OCI-LY1 (cell line): ENCODE results near the gene UBQLN4.
A peak's percentile ranks its signal among the peaks of the same experiment; 100 is the strongest.

Source experiments
- H2AFZ ChIP-seq: fragments of 200-600 bp; sonication (generic), shearing (Covaris generic); 2 replicates; pipeline ENCODE4 v1.6.0; 2014; ENCODE audit warnings: antibody characterized with exemption, mild to moderate bottlenecking, low read length
- H3F3A ChIP-seq: fragments of 200-600 bp; sonication (generic), shearing (Covaris generic); 2 replicates; pipeline ENCODE4 v1.6.0; 2014; ENCODE audit warnings: mild to moderate bottlenecking, antibody characterized with exemption, low read length, moderate library complexity; ENCODE audit not compliant: insufficient read depth
- H3K27ac ChIP-seq: fragments of 200-600 bp; sonication (generic); 2 replicates; pipeline ENCODE4 v1.5.1; 2014; ENCODE audit warnings: low read length, mixed run types, mild to moderate bottlenecking, low read depth; ENCODE audit not compliant: poor library complexity, severe bottlenecking
- H3K27me3 ChIP-seq: fragments of 200-600 bp; sonication (generic); 2 replicates; pipeline ENCODE4 v1.6.0; 2014; ENCODE audit warnings: antibody characterized with exemption, mild to moderate bottlenecking, low read length, moderate library complexity; ENCODE audit not compliant: insufficient read depth
- H3K36me3 ChIP-seq: fragments of 200-600 bp; sonication (generic); 2 replicates; pipeline ENCODE4 v1.6.1; 2014; ENCODE audit warnings: mild to moderate bottlenecking, antibody characterized with exemption, low read length, moderate library complexity, mixed read lengths; ENCODE audit not compliant: insufficient read depth
- H3K4me1 ChIP-seq: fragments of 200-600 bp; sonication (generic); 2 replicates; pipeline ENCODE4 v1.5.1; 2014; ENCODE audit warnings: mild to moderate bottlenecking, low read length, moderate library complexity; ENCODE audit not compliant: insufficient read depth, severe bottlenecking
- H3K4me2 ChIP-seq: fragments of 200-600 bp; sonication (generic), shearing (Covaris generic); 2 replicates; pipeline ENCODE4 v1.6.1; 2014; ENCODE audit warnings: low read length
- H3K4me3 ChIP-seq: fragments of 200-600 bp; sonication (generic); 2 replicates; pipeline ENCODE4 v1.5.1; 2014; ENCODE audit warnings: low read length, low read depth, mild to moderate bottlenecking, mixed read lengths; ENCODE audit not compliant: poor library complexity, severe bottlenecking
- H3K79me2 ChIP-seq: fragments of 200-600 bp; shearing (Covaris generic); 2 replicates; pipeline ENCODE4 v1.6.1; 2016; ENCODE audit warnings: mixed run types, low read length, mixed read lengths; ENCODE audit not compliant: insufficient read depth
- H3K9ac ChIP-seq: fragments of 200-600 bp; sonication (generic), shearing (Covaris generic); 2 replicates; pipeline ENCODE4 v1.6.1; 2014; ENCODE audit warnings: mild to moderate bottlenecking, low read length, mixed read lengths
- H3K9me2 ChIP-seq: fragments of 200-600 bp; sonication (generic), shearing (Covaris generic); 2 replicates; pipeline ENCODE4 v1.6.1; 2014; ENCODE audit warnings: low read depth, mild to moderate bottlenecking, low read length, mixed read lengths
- H3K9me3 ChIP-seq: fragments of 200-600 bp; shearing (Covaris generic); 2 replicates; pipeline ENCODE4 v1.6.1; 2014; ENCODE audit warnings: low read length, mixed read lengths
- H4K20me1 ChIP-seq: fragments of 200-600 bp; sonication (generic), shearing (Covaris generic); 2 replicates; pipeline ENCODE4 v1.6.0; 2016; ENCODE audit warnings: mild to moderate bottlenecking, low read length; ENCODE audit not compliant: insufficient read depth
- EZH2 ChIP-seq: fragments of 200-600 bp; sonication (generic), shearing (Covaris generic); IDR thresholded peaks from 2 replicates; pipeline ENCODE4 v1.8.0; 2017; ENCODE audit warnings: borderline replicate concordance, mixed run types, mild to moderate bottlenecking, antibody characterized with exemption, low read length, moderate library complexity, mixed read lengths
- TF ChIP-seq, protein P1 (sequence below): fragments of 200-600 bp; sonication (generic), shearing (Covaris generic); IDR thresholded peaks from 2 replicates; pipeline ENCODE4 v1.5.1; 2017; ENCODE audit warnings: mild to moderate bottlenecking, antibody characterized with exemption, low read length, moderate library complexity, mixed read lengths

UBQLN4 gene

DNA sequence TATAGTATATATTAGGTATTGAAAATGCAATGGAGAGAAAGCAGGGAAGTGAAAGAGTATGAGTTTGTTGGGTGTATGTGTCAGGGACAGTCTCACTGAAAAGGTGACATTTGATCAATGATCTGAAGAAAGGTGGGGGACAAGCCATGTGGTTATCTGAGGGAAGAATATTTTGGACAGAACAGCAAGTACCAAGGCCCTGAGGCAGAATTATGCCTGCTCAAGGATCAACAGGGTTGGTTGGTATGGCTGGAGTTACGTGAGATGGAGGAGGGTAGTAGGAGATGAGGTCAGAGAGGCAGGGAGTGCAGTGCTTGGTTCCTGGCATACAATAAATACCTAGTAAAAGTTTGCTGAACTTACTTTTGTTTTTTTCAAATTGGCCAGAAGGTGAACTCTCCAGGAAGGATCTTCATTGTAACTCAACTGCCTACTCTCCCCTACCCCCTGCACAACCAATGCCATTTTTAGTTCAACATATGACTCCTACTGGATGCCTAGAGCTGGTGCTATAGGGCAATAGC is 2.8 kb upstream of the UBQLN4 start:
- Histone ChIP-seq H3K36me3 (peaks cover 7% of the 10 kb centered on the region; the same call in 1 of the 2 replicates), H3K9me3 (no peaks in the 10 kb centered on the region), H3K79me2 (no peaks in the 10 kb centered on the region), H3K4me1 (peaks cover 25% of the 10 kb centered on the region), H3F3A (no peaks in the 10 kb centered on the region), H3K27me3 (no peaks in the 10 kb centered on the region), H4K20me1 (no peaks in the 10 kb centered on the region), H3K27ac (no peak overlapping the region), H3K4me3 (no peak overlapping the region), H3K4me2 (no peak overlapping the region), H3K9me2 (no peaks in the 10 kb centered on the region), H3K9ac (no peak overlapping the region), H2AFZ (no peak overlapping the region)
- TF ChIP-seq, protein P1, sequence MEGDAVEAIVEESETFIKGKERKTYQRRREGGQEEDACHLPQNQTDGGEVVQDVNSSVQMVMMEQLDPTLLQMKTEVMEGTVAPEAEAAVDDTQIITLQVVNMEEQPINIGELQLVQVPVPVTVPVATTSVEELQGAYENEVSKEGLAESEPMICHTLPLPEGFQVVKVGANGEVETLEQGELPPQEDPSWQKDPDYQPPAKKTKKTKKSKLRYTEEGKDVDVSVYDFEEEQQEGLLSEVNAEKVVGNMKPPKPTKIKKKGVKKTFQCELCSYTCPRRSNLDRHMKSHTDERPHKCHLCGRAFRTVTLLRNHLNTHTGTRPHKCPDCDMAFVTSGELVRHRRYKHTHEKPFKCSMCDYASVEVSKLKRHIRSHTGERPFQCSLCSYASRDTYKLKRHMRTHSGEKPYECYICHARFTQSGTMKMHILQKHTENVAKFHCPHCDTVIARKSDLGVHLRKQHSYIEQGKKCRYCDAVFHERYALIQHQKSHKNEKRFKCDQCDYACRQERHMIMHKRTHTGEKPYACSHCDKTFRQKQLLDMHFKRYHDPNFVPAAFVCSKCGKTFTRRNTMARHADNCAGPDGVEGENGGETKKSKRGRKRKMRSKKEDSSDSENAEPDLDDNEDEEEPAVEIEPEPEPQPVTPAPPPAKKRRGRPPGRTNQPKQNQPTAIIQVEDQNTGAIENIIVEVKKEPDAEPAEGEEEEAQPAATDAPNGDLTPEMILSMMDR, result no peak
- TF ChIP-seq EZH2, result no peak

DNA sequence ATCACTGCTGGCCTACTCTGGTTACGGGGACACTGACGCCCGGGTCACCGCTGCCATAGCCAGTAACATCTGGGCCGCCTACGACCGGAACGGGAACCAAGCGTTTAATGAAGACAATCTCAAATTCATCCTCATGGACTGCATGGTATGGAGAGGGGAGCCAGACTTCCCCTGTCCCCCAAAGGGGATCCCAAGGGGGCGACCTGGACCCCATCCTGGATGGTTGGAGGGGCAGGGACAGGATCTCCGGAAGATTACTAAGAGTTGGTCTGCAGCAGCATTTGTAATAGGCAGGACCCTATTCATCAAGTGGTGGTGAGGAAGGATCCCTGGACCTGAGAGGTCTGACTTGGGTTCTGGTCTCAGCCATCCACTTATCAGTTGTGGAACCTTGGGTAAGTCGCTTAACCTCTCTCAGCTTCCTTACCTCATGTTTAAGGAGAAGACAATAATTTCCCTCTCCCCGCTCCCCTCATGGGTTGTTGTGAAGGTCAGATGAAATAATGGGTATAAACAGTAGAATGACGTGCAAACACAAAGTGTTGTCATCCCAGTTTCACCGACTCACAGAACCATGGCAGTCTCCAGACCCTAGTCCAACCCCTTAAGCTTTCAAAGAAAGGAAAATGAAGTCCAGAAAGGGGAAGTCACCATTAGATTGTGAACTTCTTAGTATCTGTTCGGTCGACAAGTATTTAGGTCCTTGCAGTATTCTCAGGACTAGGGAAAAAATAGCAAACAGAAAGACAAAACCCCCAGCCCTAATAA is 1.9 kb upstream of the UBQLN4 start:
- Histone ChIP-seq H3K4me2 (peak overlapping the region; percentile 77), H3F3A (no peaks in the 10 kb centered on the region), H3K4me1 (peaks cover 16% of the 10 kb centered on the region), H3K27ac (peak overlapping the region; percentile 23), H3K27me3 (no peaks in the 10 kb centered on the region), H3K4me3 (peak overlapping the region; percentile 73), H3K79me2 (no peaks in the 10 kb centered on the region), H3K9me2 (no peaks in the 10 kb centered on the region), H2AFZ (no peak overlapping the region), H3K9me3 (no peaks in the 10 kb centered on the region), H3K9ac (peak overlapping the region; percentile 76), H3K36me3 (peaks cover 9% of the 10 kb centered on the region; the same call in 1 of the 2 replicates), H4K20me1 (no peaks in the 10 kb centered on the region)
- TF ChIP-seq, protein P1, result no peak
- no peak for TF ChIP-seq EZH2

DNA sequence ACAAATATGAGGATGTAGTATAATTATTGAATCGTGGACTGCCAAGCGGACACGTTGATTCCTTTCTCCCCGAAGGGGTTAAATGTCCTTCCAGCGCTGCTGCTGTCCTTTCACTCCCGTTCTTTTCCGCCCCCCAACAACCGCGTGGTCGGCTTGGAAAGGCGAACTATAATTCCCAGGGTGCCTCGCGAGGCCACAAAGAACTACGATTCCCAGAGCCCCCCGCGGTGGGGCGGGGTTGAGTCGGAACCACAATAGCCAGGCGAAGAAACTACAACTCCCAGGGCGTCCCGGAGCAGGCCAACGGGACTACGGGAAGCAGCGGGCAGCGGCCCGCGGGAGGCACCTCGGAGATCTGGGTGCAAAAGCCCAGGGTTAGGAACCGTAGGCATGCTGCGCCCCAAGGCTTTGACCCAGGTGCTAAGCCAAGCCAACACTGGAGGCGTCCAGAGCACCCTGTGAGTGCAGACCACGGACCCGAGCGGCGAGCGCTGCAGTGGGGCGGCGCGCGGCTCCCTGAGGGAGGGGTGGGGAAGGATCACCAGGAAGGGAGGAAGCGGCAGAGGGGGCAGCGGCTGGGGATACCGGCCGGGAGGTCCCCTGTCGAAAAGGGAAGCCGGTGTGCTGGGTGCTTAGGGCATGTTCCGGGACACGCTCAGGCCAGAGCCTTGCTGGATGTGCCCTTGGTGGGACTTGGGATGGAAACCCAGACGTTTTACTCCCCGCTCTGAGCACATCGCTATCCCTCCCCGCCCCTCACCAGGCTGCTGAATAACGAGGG is 1.1 kb upstream of the UBQLN4 start, which contains the start of gene LAMTOR2:
LAMTOR2 (plus strand) TSS at position 283 of the 781 bp plus-strand sequence; CDS start at position 391, 108 bp downstream.
- Histone ChIP-seq H3K4me2 (peak within 1 kb of the TSS; percentile 77), H3K9me2 (no peaks in the 10 kb centered on the region), H3K79me2 (no peaks in the 10 kb centered on the region), H3K4me3 (peak within 1 kb of the TSS; percentile 73), H3K27ac (peak within 1 kb of the TSS; percentile 82), H3K36me3 (peaks cover 14% of the 10 kb centered on the region; the same call in 1 of the 2 replicates), H3K9me3 (no peaks in the 10 kb centered on the region), H2AFZ (no peak within 1 kb of the TSS), H3F3A (no peaks in the 10 kb centered on the region), H3K4me1 (peaks cover 16% of the 10 kb centered on the region), H4K20me1 (no peaks in the 10 kb centered on the region), H3K27me3 (no peaks in the 10 kb centered on the region), H3K9ac (peak within 1 kb of the TSS; percentile 76)
- no peak for TF ChIP-seq EZH2
- TF ChIP-seq, protein P1, result no peak
